B cell (primary cell): ENCODE results near the gene MOB1A. TPM values are rescaled to one million over a fixed set of nuclear protein-coding genes. Genes with fewer than 3 reads are reported as not detected.

Source experiments
- ATAC-seq: fragments of 200-7000 bp; cut with Tn5 transposase; one replicate; pipeline ENCODE4 v1.10.0; 2021; ENCODE audit warnings: low read depth, mild to moderate bottlenecking, moderate number of reproducible peaks, moderate library complexity
- CTCF ChIA-PET: fragments of 350-600 bp; sonication (Branson Sonifier 250); formaldehyde crosslinking; loops from one replicate; lab custom pipeline; 2021; ENCODE audit warnings: antibody characterized with exemption, inconsistent platforms; lab: Charles Lee
- POLR2A ChIA-PET: fragments of 350-600 bp; sonication (Branson Sonifier 250); formaldehyde crosslinking; loops from one replicate; lab custom pipeline; 2021; ENCODE audit warnings: antibody characterized with exemption; lab: Charles Lee
- DNase-seq: peaks from one replicate; pipeline ENCODE4 v3.0.0; 2013
- H2AFZ ChIP-seq: 2 replicates; pipeline ENCODE4 v1.6.1; 2012; ENCODE audit warnings: mild to moderate bottlenecking, low read depth, low read length; ENCODE audit not compliant: insufficient read depth, poor library complexity, severe bottlenecking
- H3K27ac ChIP-seq, 2 donors: 1 replicate in 1 of 2; 2 replicates in 1 of 2; pipeline ENCODE4 v1.5.1; 2012 to 2013; ENCODE audit warnings: low read length in 2 of 2, mild to moderate bottlenecking in 2 of 2, moderate library complexity in 1 of 2
- H3K27me3 ChIP-seq, 4 experiments: fragments of 200-600 bp in 1 of 4; sonication (generic) in 1 of 4; replicated peaks in 1 of 4; 1 replicate in 2 of 4; 2 replicates in 2 of 4; pipeline versions ENCODE4 v1.6.1 to v1.7.0; 2013 to 2016; ENCODE audit warnings: low read length in 3 of 4, mild to moderate bottlenecking in 2 of 4, mixed read lengths in 1 of 4, moderate library complexity in 1 of 4; ENCODE audit not compliant: insufficient read depth in 4 of 4, control insufficient read depth in 3 of 4; ENCODE audit errors: control extremely low read depth in 1 of 4
- H3K36me3 ChIP-seq, 2 experiments: replicated peaks in 1 of 2; 1 replicate in 1 of 2; 2 replicates in 1 of 2; pipeline versions ENCODE4 v1.6.1 to v1.7.1; 2013; ENCODE audit warnings: low read length in 1 of 2; ENCODE audit not compliant: insufficient read depth in 2 of 2, control insufficient read depth in 1 of 2; ENCODE audit errors: control extremely low read depth in 1 of 2, extremely low read depth in 1 of 2
- H3K4me1 ChIP-seq, 2 donors: fragments of 200-600 bp in 1 of 2; sonication (generic) in 1 of 2; 1 replicate in 1 of 2; 2 replicates in 1 of 2; pipeline versions ENCODE4 v1.5.1 to v1.6.1; 2013 to 2017; ENCODE audit warnings: low read length in 2 of 2; ENCODE audit not compliant: control insufficient read depth in 2 of 2, insufficient read depth in 2 of 2
- H3K4me2 ChIP-seq: replicated peaks from 2 replicates; pipeline ENCODE3; 2012; ENCODE audit warnings: mild to moderate bottlenecking, low read depth, low read length; ENCODE audit not compliant: poor library complexity, severe bottlenecking
- H3K4me3 ChIP-seq, 5 experiments: fragments of 200-600 bp in 1 of 5; sonication (generic) in 1 of 5; 1 replicate in 3 of 5; 2 replicates in 2 of 5; pipeline versions ENCODE4 v1.5.1 to v1.7.0; 2011 to 2016; ENCODE audit warnings: low read length in 4 of 5, mild to moderate bottlenecking in 4 of 5, low read depth in 2 of 5, control low read depth in 1 of 5, moderate library complexity in 1 of 5; ENCODE audit not compliant: insufficient read depth in 1 of 5; ENCODE audit errors: control extremely low read depth in 1 of 5, extremely low read depth in 1 of 5
- H3K79me2 ChIP-seq: fragments of 200-600 bp; sonication (generic); one replicate; pipeline ENCODE4 v1.6.0; 2016; ENCODE audit warnings: low read length; ENCODE audit not compliant: control insufficient read depth, insufficient read depth
- H3K9ac ChIP-seq: fragments of 200-600 bp; sonication (generic); 2 replicates; pipeline ENCODE4 v1.6.1; 2017; ENCODE audit warnings: mild to moderate bottlenecking, low read length, moderate library complexity
- H3K9me3 ChIP-seq, 3 donors: one replicate each; pipeline versions ENCODE4 v1.6.1 to v1.7.1; 2013; ENCODE audit warnings: low read length in 2 of 3; ENCODE audit not compliant: control insufficient read depth in 2 of 3, insufficient read depth in 1 of 3; ENCODE audit errors: control extremely low read depth in 1 of 3
- H4K20me1 ChIP-seq: 2 replicates; pipeline ENCODE4 v1.6.0; 2012; ENCODE audit warnings: mild to moderate bottlenecking, low read length; ENCODE audit not compliant: insufficient read depth, control insufficient read depth, poor library complexity, severe bottlenecking
- H3K27ac Mint-ChIP-seq: one replicate; pipeline ENCODE4 v1.8.0; 2021; ENCODE audit warnings: mixed read lengths
- H3K27me3 Mint-ChIP-seq: one replicate; pipeline ENCODE4 v1.8.0; 2021; ENCODE audit warnings: mixed read lengths
- H3K4me1 Mint-ChIP-seq: one replicate; pipeline ENCODE4 v1.8.0; 2021; ENCODE audit warnings: mixed read lengths
- H3K4me3 Mint-ChIP-seq: one replicate; pipeline ENCODE4 v1.8.0; 2021; ENCODE audit warnings: mixed read lengths
- H3K9me3 Mint-ChIP-seq: one replicate; pipeline ENCODE4 v1.8.0; 2022; ENCODE audit warnings: mixed read lengths; ENCODE audit not compliant: insufficient read depth
- CTCF ChIP-seq: fragments of 200-600 bp; IDR thresholded peaks from one replicate; pipeline ENCODE4 v1.8.0; 2022; ENCODE audit warnings: antibody characterized with exemption, mild to moderate bottlenecking
- EZH2 ChIP-seq: IDR thresholded peaks from 2 replicates; pipeline ENCODE4 v1.6.1; 2012; ENCODE audit warnings: borderline replicate concordance, low read depth, mild to moderate bottlenecking, moderate library complexity, low read length; ENCODE audit not compliant: insufficient read depth, poor library complexity, severe bottlenecking
- WGBS: methylation state at CpG from one replicate; pipeline ENCODE4 v1.1.5; 2013; ENCODE audit warnings: missing lambda C conversion rate; ENCODE audit not compliant: insufficient coverage; 5-methylcytosine and 5-hydroxymethylcytosine counted together
- intact Hi-C: fragments of 100-400 bp; cut with micrococcal nuclease; formaldehyde crosslinking; loops from one replicate; pipeline ENCODE4 v1.10.0; 2022
- polyA plus RNA-seq: library from polyadenylated mRNA; depleted of rRNA; stranded (reverse); fragments of >200 nt; gene quantifications from 2 replicates; pipeline ENCODE4 v1.2.3, GENCODE V29; 2012
- total RNA-seq, 2 donors: library from RNA; stranded (reverse); fragments of 120-200 nt in 1 of 2; gene quantifications; 1 replicate in 1 of 2; 2 replicates in 1 of 2; pipeline versions ENCODE4 v1.2.3 to v1.2.4, GENCODE V29; 2013 to 2022

The MOB1A gene
- total and polyA plus RNA-seq, 2 donors (not counting 1 experiment from before 2014, with no cell fraction given) = 43.3 to 219 TPM

- Histone ChIP-seq H3K27me3 (no peaks in the 10 kb centered on the region), H3K79me2 (peaks cover 12% of the 10 kb centered on the region), H4K20me1 (no peaks in the 10 kb centered on the region), H3K9me3 (peaks cover 0 to 3% (median 0%) of the 10 kb centered on the region in 3 donors), H3K4me2 (no peak overlapping the region), H3K27ac (no peak overlapping the region), H3K9ac (no peak overlapping the region), H2AFZ (no peak overlapping the region), H3K4me1 (peaks cover 16 to 20% of the 10 kb centered on the region in 2 donors), H3K36me3 (peaks cover 0 to 35% of the 10 kb centered on the region in 2 experiments), H3K4me3 (no peak overlapping the region)
- Mint-ChIP-seq H3K9me3 (no peaks in the 10 kb centered on the region), H3K27ac (peak overlapping the region; percentile 32), H3K27me3 (no peaks in the 10 kb centered on the region), H3K4me3 (no peak overlapping the region), H3K4me1 (peaks cover 16% of the 10 kb centered on the region)
- intact Hi-C loops = loop anchor here (2.0 kb wide), 1 partner anchor 30 kb away; the partner anchor contains the start of gene MOB1A
- TF ChIP-seq CTCF (no peak), EZH2 (no peak)
- DNase-seq (no peak), ATAC-seq (no peak)
- CTCF ChIA-PET = interaction anchor here (0.9 to 6.8 kb wide), 6 partner anchors 30 to 326 kb away, joined by 3 to 63 read pairs (median 6); partner anchors contain the start of genes MOB1A and STAMBP
- POLR2A ChIA-PET = interaction anchor here (0.5 to 2.1 kb wide), 3 partner anchors 20 to 239 kb away, joined by 5 to 12 read pairs (median 10); partner anchors contain the start of gene MOB1A
- WGBS = 85% methylated on average over 3 of the region's 5 CpGs
These were observed 29.5 kb downstream of the MOB1A start for GRCh38 chr2:74149247-74149525.

GRCh38 chr2:74148457-74149246 is 30.0 kb downstream of the MOB1A start:
- Mint-ChIP-seq H3K27ac (no peak overlapping the region), H3K9me3 (no peaks in the 10 kb centered on the region), H3K4me1 (peaks cover 16% of the 10 kb centered on the region), H3K4me3 (no peak overlapping the region), H3K27me3 (no peaks in the 10 kb centered on the region)
- Histone ChIP-seq H3K4me3 (peak overlapping the region; percentile 48 to 92 (median 67)), H4K20me1 (no peaks in the 10 kb centered on the region), H3K27me3 (no peaks in the 10 kb centered on the region), H3K27ac (peak overlapping the region in 1 of 2 donors; percentile 47), H3K9me3 (peaks cover 0 to 3% (median 0%) of the 10 kb centered on the region in 3 donors), H3K79me2 (peaks cover 13% of the 10 kb centered on the region), H3K4me1 (peaks cover 16 to 20% of the 10 kb centered on the region in 2 donors), H3K36me3 (peaks cover 0 to 30% of the 10 kb centered on the region in 2 experiments), H2AFZ (peak overlapping the region; percentile 98), H3K4me2 (peak overlapping the region; percentile 99), H3K9ac (peak overlapping the region; percentile 89)
- ChIA-PET POLR2A (interaction anchor here (0.5 to 2.1 kb wide), 5 partner anchors 10 to 239 kb away, joined by 3 to 12 read pairs (median 5); partner anchors contain the start of genes MOB1A and MTHFD2), CTCF (interaction anchor here (0.6 to 6.8 kb wide), 17 partner anchors 15 to 326 kb away, joined by 3 to 63 read pairs (median 5); partner anchors contain the start of genes MOB1A and STAMBP)
- WGBS = 33% methylated on average over 8 of the region's 16 CpGs
- intact Hi-C loops = loop anchor here (1.0 to 2.0 kb wide), 3 partner anchors 30 to 164 kb away; partner anchors contain the start of genes MOB1A and TET3
- no peak for TF ChIP-seq EZH2
- TF ChIP-seq CTCF = no peak
- no peak for DNase-seq
- ATAC-seq = no peak
